GM12873 (cell line): ENCODE data around the gene ELP6.
A peak's percentile ranks its signal among the peaks of the same experiment; 100 is the strongest.

Experiments used
- CTCF ChIP-seq: IDR thresholded peaks from 2 replicates; pipeline ENCODE4 v1.5.1; 2012; ENCODE audit warnings: low read depth, mild to moderate bottlenecking, moderate library complexity, low read length, control low read depth; ENCODE audit not compliant: insufficient read depth; ENCODE audit errors: missing control alignments

Gene ELP6

GRCh38 chr3:47513125-47513929 is at the start of gene ELP6:
Gene ELP6, minus strand, starts transcription at chr3:47513712. Its CDS starts 122 bp downstream, at chr3:47513590.
- peak; percentile 78 for TF ChIP-seq CTCF

- no peak for TF ChIP-seq CTCF
Measured at GRCh38 chr3:47556351-47556750, 42.8 kb upstream of the ELP6 start.

DNA sequence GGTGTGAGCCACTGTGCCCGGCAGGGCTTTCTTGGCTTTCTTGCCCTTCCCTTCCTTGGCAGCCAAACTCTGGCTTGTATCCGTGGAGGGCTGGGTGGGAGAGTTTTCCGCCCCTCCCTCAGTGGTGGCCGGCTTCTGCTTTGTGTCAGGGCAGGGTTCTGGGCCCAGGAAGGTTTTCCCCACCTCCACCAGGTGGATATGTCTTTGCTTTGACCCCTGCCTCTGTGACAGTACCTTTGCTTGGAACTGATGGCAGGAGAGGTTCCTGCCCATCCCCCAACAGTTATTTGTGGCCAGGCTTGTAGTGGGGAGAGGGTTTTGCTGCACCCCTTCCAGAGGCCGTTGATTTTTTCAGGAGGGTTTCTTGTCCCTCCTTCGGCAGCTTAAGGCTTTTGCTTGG is 40.8 kb upstream of the ELP6 start:
- TF ChIP-seq CTCF = no peak

DNA sequence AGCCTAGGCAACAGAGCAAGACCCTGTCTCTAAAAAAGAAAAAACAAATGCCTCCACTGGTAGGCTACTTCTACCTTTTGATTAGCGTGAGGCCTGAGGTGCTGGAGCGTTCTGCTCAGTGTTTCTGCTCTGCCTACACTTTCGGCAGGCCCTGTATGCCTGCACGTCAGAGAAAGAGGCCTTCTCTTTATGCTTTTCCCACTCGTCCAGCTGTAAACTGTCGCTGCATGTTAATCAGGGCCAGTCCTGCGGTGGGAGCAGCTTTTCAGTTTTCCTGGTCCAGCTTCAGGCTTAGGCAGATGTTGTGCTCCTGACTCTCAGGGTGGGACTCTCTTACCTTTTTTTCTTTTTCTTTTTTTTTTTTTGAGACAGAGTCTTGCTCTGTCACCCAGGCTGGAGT is 39.9 kb upstream of the ELP6 start:
- TF ChIP-seq CTCF = no peak

DNA sequence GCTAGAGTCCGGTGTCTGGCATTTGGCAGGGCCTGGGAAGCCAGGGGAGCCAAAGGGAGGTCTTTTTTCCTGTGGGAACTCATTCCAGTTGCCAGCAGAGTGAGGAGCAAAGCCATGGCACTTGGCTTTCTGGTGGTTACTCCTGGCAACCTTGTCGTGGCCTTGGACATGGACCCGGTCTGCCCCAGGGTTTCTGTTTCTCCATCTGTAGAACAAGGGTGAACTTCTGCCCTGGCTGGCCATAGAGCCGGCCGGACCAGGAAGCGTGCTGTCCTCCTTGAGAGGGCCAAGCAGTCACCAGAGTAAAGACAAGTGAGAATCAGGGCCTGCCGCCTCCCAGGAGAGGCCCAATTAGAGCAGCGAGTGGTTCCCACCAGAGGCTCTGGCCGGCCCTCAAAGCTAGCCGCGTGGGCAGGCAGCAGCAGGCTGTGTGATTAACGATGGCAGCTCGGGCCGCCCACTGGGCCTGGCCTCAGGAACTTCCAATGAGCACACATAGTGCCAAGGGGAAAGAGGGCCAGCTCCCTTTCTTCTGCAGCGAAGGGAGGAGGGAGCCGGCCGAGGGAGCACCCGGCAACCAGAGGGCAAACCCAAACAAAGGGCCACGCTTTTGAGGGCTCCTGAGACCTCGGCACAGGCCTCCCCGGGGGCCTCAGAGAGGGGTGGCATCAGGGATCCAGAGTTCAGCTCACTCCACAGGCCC is 29.1 kb upstream of the ELP6 start:
- TF ChIP-seq CTCF = no peak

- no peak for TF ChIP-seq CTCF
Measured at GRCh38 chr3:47541583-47542108, 28.1 kb upstream of the ELP6 start.

DNA sequence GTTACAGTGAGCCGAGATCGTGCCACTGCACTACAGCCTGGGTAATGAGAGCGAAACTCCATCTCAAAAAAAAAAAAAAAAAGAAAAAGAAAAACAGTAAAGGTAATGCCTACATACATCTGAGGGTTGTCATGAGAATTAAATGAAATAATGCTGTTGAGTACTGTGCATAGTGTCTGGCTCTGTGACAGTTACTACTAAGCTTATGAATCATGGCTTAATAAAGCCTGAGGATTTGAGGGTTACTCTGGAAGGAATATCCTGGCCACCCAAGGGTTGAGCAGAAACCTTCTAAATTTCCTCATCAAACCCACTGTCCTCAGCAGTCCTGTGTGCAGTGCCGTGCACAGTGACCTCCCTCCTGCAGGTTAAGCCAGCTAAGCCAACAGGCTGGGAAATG is 26.8 kb upstream of the ELP6 start:
- TF ChIP-seq CTCF = no peak
